Stimulated activated CD4-positive, alpha-beta T cell treated with anti-CD3 and anti-CD28 coated beads, Interleukin-4, amount 100 ng/mL, for 24 hours (primary cell): Measurements from ENCODE around the gene TWIST2.

Experiments used
- DNase-seq: peaks from one replicate; pipeline ENCODE4 v3.0.0-alpha.2; 2020

Gene TWIST2

GRCh38 chr2:238893349-238894000, 45.6 kb downstream of the TWIST2 start:
- DNase-seq, result no peak

- DNase-seq, result no peak
These were observed 46.5 kb downstream of the TWIST2 start for GRCh38 chr2:238894226-238894949.

DNA sequence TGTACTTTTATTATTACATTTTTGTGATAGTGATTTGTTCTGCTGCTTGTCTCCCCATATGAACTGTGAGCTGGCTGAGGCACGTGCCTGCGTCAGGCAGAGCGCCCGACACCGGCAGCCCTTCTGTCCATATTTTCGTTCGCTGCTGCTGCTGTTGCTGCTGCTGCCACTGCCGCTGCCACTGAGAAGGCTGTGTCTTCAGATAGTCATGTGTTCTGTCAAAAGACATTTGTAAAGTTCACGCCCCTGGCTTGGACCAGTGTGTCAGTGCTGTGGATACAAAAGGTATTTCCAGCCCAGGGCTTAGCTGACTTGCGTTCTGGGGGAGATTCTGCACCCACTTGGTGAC, 47.0 kb downstream of the TWIST2 start:
- DNase-seq, result no peak

GRCh38 chr2:238895361-238895882, 47.5 kb downstream of the TWIST2 start:
- no peak for DNase-seq

DNA sequence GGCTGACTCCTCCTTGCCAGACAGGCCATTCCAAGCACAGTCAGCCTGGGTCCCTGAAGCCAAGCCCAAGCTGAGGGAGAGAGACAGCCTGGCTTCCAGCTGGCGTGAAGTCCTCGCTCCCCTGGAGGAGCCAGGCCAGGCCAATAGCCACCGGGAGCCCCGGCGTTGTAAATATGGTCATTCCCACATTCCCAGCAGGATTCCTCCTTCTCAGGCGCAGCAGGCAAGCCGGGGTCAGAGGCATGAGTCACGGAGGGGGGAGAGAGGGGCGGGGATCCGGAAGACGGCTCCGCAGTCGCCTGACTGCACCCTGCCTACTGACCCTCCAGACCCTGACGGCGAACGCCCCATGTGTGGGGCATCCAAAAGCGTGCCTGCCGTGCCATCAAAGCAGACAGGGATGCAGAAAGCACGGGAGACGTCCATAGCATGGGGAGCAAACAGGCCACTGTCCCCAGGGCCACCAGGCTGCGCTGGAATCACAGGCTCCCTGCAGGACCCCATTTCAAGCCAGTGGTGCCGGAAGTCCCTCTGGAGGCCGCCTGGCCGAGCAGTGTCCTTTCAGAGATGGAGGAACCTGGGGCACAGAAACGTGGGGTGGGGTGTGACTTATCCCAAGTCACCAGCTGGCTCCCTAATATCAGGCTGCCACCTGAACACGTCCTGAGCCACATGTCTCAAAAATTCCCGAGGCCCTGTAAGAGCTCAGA, 48.2 kb downstream of the TWIST2 start:
- DNase-seq, result no peak

- DNase-seq, result no peak
These were observed 48.8 kb downstream of the TWIST2 start for GRCh38 chr2:238896641-238897040.

DNA sequence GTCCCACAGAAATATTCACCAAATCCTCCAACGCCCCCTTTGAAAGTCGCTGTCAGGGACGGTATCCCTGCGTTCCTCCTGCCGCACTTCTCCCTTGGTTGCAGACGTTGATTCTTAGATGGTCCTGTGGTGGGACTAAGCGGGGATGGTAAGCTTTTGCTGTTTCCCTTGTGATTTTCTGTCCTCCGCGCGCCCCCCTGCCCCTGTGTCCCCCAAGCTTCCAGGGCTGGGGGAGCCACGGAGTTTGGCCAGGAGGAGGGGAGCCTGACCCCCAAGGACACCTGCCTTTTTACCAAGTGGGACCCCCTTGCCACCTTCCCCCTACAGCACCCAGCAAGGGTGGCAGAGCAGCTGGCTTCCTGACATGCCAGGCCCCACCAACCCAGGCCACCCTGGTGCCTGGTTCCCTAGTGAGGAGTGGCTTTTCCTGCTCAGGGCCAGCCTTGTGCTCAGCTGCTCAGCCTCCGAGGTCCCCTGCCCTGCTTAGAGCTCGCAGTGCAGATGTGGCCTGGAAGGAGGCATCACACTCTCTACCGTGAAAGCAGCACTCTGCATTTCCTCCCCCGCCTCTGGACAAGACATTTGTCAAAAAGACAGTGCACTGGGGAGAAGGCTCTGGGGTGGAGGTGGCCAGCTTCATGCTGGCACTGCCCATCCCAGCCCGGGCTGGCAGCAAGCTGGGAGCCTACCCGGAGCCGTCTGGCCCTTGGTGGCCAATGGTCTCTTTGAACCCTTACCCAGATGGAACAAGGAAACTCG, 49.4 kb downstream of the TWIST2 start:
- no peak for DNase-seq

GRCh38 chr2:238897911-238898311, 50.0 kb downstream of the TWIST2 start:
- DNase-seq, result no peak

GRCh38 chr2:238898534-238899281, 50.8 kb downstream of the TWIST2 start:
- DNase-seq, result no peak

DNA sequence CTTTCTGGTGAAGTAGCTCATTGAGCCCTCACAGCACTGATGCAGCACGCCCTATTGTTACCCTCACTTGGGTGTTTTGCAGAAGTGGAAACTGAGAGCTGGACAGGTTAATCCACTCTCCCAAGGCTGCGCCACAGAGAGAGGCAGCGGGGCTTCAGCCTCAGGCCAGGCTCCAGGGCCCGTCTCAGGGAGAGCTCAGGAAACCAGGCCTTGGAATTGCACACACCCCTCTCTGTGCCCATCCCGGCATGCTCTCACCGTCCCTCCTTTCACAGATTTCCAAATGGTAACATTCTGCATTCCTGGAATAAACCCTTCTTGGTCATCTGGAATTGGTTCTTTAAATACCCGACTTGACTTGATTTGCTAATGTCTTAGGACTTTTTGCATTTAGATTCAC, 51.5 kb downstream of the TWIST2 start:
- DNase-seq, result no peak

DNA sequence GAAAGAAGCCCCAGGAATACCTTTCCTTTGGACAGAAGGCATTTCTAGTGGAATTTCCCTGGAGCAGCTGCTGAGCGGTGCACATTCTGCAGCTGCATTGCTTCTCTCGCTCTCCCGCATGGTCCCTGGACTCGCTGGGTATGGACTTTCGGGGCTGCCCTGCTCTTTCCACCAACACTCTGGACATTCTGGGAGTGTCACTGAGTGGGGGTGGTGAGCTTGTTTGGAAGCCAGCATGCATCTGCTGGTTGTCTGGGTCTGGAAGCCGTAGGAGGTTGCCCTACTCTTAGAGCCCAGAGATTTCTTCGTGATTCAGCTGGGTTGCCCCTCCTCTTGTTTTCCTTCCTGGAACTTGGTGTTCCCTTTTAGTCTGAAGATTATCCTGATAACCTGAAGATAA, 52.6 kb downstream of the TWIST2 start:
- no peak for DNase-seq

- no peak for DNase-seq
These were observed 53.7 kb downstream of the TWIST2 start for GRCh38 chr2:238901461-238902057.

GRCh38 chr2:238902285-238902684, 54.4 kb downstream of the TWIST2 start:
- no peak for DNase-seq

DNA sequence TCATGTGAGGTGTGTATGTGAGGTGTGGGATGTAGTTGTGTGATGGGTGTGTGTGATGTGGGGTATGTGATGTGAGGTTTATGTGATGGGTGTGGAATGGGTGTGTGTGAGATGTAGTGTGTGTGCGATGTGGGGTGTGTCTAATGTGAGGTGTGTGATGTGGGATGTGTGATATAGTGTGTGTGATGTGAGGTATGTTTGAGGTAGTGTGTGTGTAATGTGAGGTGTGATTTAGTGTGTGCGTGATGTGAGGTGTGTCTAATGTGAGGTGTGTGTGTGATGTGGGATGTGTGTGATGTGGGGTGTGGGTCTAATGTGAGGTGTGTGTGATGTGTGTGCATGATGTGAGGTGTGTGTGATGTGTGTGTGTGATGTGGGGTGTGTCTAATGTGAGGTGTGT, 55.3 kb downstream of the TWIST2 start:
- no peak for DNase-seq

DNA sequence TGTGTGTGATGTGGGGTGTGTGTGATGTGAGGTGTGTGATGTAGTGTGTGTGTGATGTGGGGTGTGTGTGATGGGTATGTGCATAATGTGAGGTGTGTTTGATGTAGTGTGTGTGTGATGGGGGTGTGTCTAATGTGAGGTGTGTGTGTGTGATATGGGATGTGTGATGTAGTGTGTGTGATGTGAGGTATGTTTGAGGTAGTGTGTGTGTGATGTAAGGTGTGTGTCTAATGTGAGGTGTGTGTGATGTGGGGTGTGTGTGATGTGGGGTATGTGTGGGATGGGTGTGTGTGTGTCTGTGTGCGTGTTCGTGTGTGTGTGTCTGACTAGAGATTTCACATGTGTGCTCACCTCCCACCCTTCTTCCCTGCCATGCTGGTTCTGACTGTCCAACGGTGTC, 56.3 kb downstream of the TWIST2 start:
- DNase-seq, result no peak

DNA sequence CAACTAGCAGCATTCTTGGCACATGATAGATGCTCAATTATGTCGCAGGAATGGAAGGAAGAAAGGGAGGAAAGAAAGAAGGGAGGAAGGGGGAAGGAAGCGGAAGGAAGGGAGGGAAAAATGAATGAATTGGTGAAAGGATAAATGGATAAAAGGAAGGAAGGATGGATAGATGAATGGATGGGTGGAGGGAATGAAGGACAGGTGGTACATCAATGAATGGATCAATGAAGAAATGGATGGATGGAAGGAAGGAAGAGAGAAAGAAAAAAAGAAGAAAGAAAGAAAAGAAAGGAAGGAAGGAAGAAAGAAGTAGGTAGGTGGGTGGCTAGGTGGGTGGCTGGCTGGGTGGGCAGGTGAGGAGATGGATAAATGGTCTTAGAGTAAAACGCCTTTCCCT, 56.8 kb downstream of the TWIST2 start:
- DNase-seq, result no peak

GRCh38 chr2:238905224-238905623, 57.3 kb downstream of the TWIST2 start:
- DNase-seq, result no peak

GRCh38 chr2:238905644-238906043, 57.8 kb downstream of the TWIST2 start:
- no peak for DNase-seq

- DNase-seq, result no peak
These were observed 58.5 kb downstream of the TWIST2 start for GRCh38 chr2:238906254-238906935.

- no peak for DNase-seq
These were observed 59.2 kb downstream of the TWIST2 start for GRCh38 chr2:238906936-238907716.
